Activated naive CD4-positive, alpha-beta T cell treated with anti-CD3 and anti-CD28 coated beads, Interleukin-2, amount 50 U/mL, for 24 hours (primary cell): Measurements from ENCODE around the gene ASB2.

ENCODE experiments used
- H3K27ac Mint-ChIP-seq: one replicate; pipeline ENCODE4 v1.8.0; 2021; ENCODE audit warnings: mild to moderate bottlenecking, mixed read lengths
- H3K27me3 Mint-ChIP-seq: one replicate; pipeline ENCODE4 v1.8.0; 2021; ENCODE audit warnings: mixed read lengths
- H3K36me3 Mint-ChIP-seq: one replicate; pipeline ENCODE4 v1.8.0; 2021; ENCODE audit warnings: mixed read lengths
- H3K4me1 Mint-ChIP-seq: one replicate; pipeline ENCODE4 v1.8.0; 2021; ENCODE audit warnings: mixed read lengths
- H3K4me3 Mint-ChIP-seq: one replicate; pipeline ENCODE4 v1.8.0; 2021; ENCODE audit warnings: mild to moderate bottlenecking, mixed read lengths
- H3K9me3 Mint-ChIP-seq: one replicate; pipeline ENCODE4 v1.8.0; 2021; ENCODE audit warnings: mixed read lengths

The ASB2 gene

DNA sequence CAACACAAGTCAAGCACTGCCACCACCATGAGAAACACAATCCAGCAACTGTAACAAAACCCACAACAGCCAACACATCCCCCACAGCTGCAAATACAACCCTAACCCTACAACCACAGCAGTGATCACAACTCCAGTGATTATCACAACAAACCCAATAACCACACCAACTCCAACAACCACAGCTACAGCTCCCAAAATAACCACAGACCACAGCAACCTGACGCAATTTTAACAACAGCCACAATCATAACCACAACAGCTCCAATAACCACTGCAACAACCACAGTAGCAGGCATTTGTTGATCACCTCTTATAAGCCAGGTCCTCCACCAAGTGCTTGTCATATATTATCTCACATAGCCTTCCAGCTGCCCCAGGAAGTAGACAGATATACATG lies 91.4 kb downstream of the ASB2 start:
- Mint-ChIP-seq H3K4me1 (no peaks in the 10 kb centered on the region), H3K27me3 (peaks cover 14% of the 10 kb centered on the region), H3K9me3 (peaks cover 8% of the 10 kb centered on the region), H3K36me3 (peaks cover 1% of the 10 kb centered on the region), H3K4me3 (no peak overlapping the region), H3K27ac (no peak overlapping the region)
